GM18861 (cell line): ENCODE measurements around the gene TMEM125.

Experiments used
- ATAC-seq: cut with Tn5 transposase; IDR thresholded peaks from one replicate; pipeline ENCODE4 v1.9.1; 2021; ENCODE audit not compliant: unreplicated experiment

Gene TMEM125

GRCh38 chr1:43292679-43293078 lies 22.9 kb downstream of the TMEM125 start:
- ATAC-seq, result no peak

- no peak for ATAC-seq
These were observed 23.4 kb downstream of the TMEM125 start for GRCh38 chr1:43293176-43293575.

- no peak for ATAC-seq
These were observed 24.3 kb downstream of the TMEM125 start for GRCh38 chr1:43293896-43294760.

GRCh38 chr1:43294761-43295160 lies 25.0 kb downstream of the TMEM125 start:
- no peak for ATAC-seq

- ATAC-seq, result no peak
These were observed 26.4 kb downstream of the TMEM125 start for GRCh38 chr1:43296207-43296606.

- no peak for ATAC-seq
These were observed 28.3 kb downstream of the TMEM125 start for GRCh38 chr1:43298055-43298454.

GRCh38 chr1:43299101-43299500 lies 29.3 kb downstream of the TMEM125 start:
- ATAC-seq, result no peak

GRCh38 chr1:43300378-43301094 lies 30.8 kb downstream of the TMEM125 start, which contains the start of gene TIE1:
TIE1 (plus strand) TSS chr1:43300982; CDS start chr1:43301072, 90 bp downstream.
- ATAC-seq, result no peak

- ATAC-seq, result no peak
These were observed 32.4 kb downstream of the TMEM125 start for GRCh38 chr1:43302201-43302600.

GRCh38 chr1:43302721-43303470 lies 33.1 kb downstream of the TMEM125 start:
- no peak for ATAC-seq

- ATAC-seq, result no peak
These were observed 33.9 kb downstream of the TMEM125 start for GRCh38 chr1:43303471-43304313.

- ATAC-seq, result no peak
These were observed 34.5 kb downstream of the TMEM125 start for GRCh38 chr1:43304314-43304681.

GRCh38 chr1:43304771-43305300 lies 35.1 kb downstream of the TMEM125 start:
- ATAC-seq, result no peak

- ATAC-seq, result no peak
These were observed 35.7 kb downstream of the TMEM125 start for GRCh38 chr1:43305461-43305860.

- ATAC-seq, result no peak
These were observed 36.3 kb downstream of the TMEM125 start for GRCh38 chr1:43305926-43306687.

GRCh38 chr1:43306688-43307457 lies 37.1 kb downstream of the TMEM125 start:
- no peak for ATAC-seq

- no peak for ATAC-seq
These were observed 37.8 kb downstream of the TMEM125 start for GRCh38 chr1:43307458-43308158.
